Erythroblast (primary cell): ENCODE data around the gene PSORS1C1.

ENCODE experiments used
- GATA1 ChIP-seq: IDR thresholded peaks from 2 replicates; pipeline ENCODE4 v1.6.1; 2011; ENCODE audit warnings: low read depth, mild to moderate bottlenecking, control low read depth, low read length, moderate library complexity
- POLR2A ChIP-seq: IDR thresholded peaks from 2 replicates; pipeline ENCODE4 v1.6.1; 2011; ENCODE audit warnings: mild to moderate bottlenecking, low read length

GRCh38 chr6:31170600-31170881 is 55.9 kb downstream of the PSORS1C1 start, which contains the start of gene POU5F1:
- no peak for TF ChIP-seq POLR2A
- no peak for TF ChIP-seq GATA1
